ENCODE results near the gene ABCC4. TPM values are rescaled to one million over a fixed set of nuclear protein-coding genes. Genes with fewer than 3 reads are reported as not detected.

The ABCC4 gene
- total and polyA plus RNA-seq, 2 of the 13 experiments (the other 11 are each of a cell fraction or from before 2014, with no cell fraction given) = 4.2 to 11.3 TPM

GRCh38 chr13:95032121-95032520, 269.1 kb downstream of the ABCC4 start:
- no peak overlapping the region for H2AFZ ChIP-seq (ENCODE audit: low read length)
- in situ Hi-C loops (cut with HindIII; ENCODE audit: extremely low pct_ligation_motif_present, low pct_unique_long_range_greater_than_20kb) = no loop called here
- no peak overlapping the region for H3K4me3 ChIP-seq (replicated peaks in 1 of 3; ENCODE audit: insufficient read depth in 1 of 3, low read depth in 2 of 3, low read length in 3 of 3)
- ATAC-seq (no peak), DNase-seq (ENCODE audit: low spot score) (no peak), FAIRE-seq (no peak)
- H4K20me1 ChIP-seq (ENCODE audit: insufficient read depth, low read length) = no peaks in the 10 kb centered on the region
- H3K27me3 ChIP-seq (ENCODE audit: control insufficient read depth in 1 of 2, insufficient read depth in 2 of 2, low read length in 2 of 2) = no peaks in the 10 kb centered on the region
- no TSS peak for BruUV-seq (replicated peaks)
- no peak overlapping the region for H3K9ac ChIP-seq (ENCODE audit: insufficient read depth, low read depth, low read length)
- H3K79me2 ChIP-seq (ENCODE audit: insufficient read depth, low read length) = no peaks in the 10 kb centered on the region
- ChIA-PET POLR2A (no interaction called here), CTCF (ENCODE audit: low intra/inter-chr PET ratio, low total read pairs) (no interaction called here)
- H3K9me3 ChIP-seq (ENCODE audit: low read length) = no peaks in the 10 kb centered on the region
- intact Hi-C loops (cut with micrococcal nuclease; ENCODE audit: unreplicated experiment) = no loop called here
- H3K27ac ChIP-seq (ENCODE audit: extremely low read length, insufficient read depth, low read length) = no peak overlapping the region
- WGBS (ENCODE audit: low lambda C conversion rate) = 92% methylated on average over 4 of the region's 4 CpGs
- no peak overlapping the region for H3K4me2 ChIP-seq (ENCODE audit: low read depth, low read length)
- TF ChIP-seq ZBTB42 (CRISPR knock-in tag; IDR thresholded peaks at IDR 0.05) = no peak
- no peak for TF ChIP-seq RNF2 (conservative IDR thresholded peaks at IDR 0.05; ENCODE audit: low read depth)
- no peak for TF ChIP-seq ZNF354B (CRISPR knock-in tag; IDR thresholded peaks at IDR 0.05)
- no peak for TF ChIP-seq ZNF672 (CRISPR knock-in tag; IDR thresholded peaks at IDR 0.05)
- no peak for TF ChIP-seq ZNF883 (CRISPR knock-in tag; IDR thresholded peaks at IDR 0.05; ENCODE audit: not compliant biosample characterization)
- no peaks in the 10 kb centered on the region for H3K36me3 ChIP-seq (replicated peaks in 1 of 2; ENCODE audit: control insufficient read depth in 1 of 2, insufficient read depth in 2 of 2, low read length in 2 of 2)
- no peaks in the 10 kb centered on the region for H3K4me1 ChIP-seq (ENCODE audit: insufficient read depth, low read length)

GRCh38 chr13:95030821-95031343, 270.4 kb downstream of the ABCC4 start:
- no peaks in the 10 kb centered on the region for H3K79me2 ChIP-seq (ENCODE audit: insufficient read depth, low read length)
- no TSS peak for BruUV-seq (replicated peaks)
- no peak for FAIRE-seq
- POLR2A ChIA-PET = no interaction called here
- no peak for DNase-seq (ENCODE audit: low spot score)
- no peaks in the 10 kb centered on the region for H3K9me3 ChIP-seq (ENCODE audit: low read length)
- no peak overlapping the region for H3K9ac ChIP-seq (ENCODE audit: insufficient read depth, low read depth, low read length)
- CTCF ChIA-PET (ENCODE audit: low intra/inter-chr PET ratio, low total read pairs) = no interaction called here
- in situ Hi-C loops (cut with HindIII; ENCODE audit: extremely low pct_ligation_motif_present, low pct_unique_long_range_greater_than_20kb) (no loop called here), intact Hi-C loops (cut with micrococcal nuclease; ENCODE audit: unreplicated experiment) (no loop called here)
- H3K4me2 ChIP-seq (ENCODE audit: low read depth, low read length) = no peak overlapping the region
- no peak overlapping the region for H3K4me3 ChIP-seq (replicated peaks in 1 of 3; ENCODE audit: insufficient read depth in 1 of 3, low read depth in 2 of 3, low read length in 3 of 3)
- no peak overlapping the region for H2AFZ ChIP-seq (ENCODE audit: low read length)
- no peaks in the 10 kb centered on the region for H3K36me3 ChIP-seq (replicated peaks in 1 of 2; ENCODE audit: control insufficient read depth in 1 of 2, insufficient read depth in 2 of 2, low read length in 2 of 2)
- no peak for ATAC-seq
- no peaks in the 10 kb centered on the region for H3K4me1 ChIP-seq (ENCODE audit: insufficient read depth, low read length)
- H3K27me3 ChIP-seq (ENCODE audit: control insufficient read depth in 1 of 2, insufficient read depth in 2 of 2, low read length in 2 of 2) = no peaks in the 10 kb centered on the region
- H4K20me1 ChIP-seq (ENCODE audit: insufficient read depth, low read length) = no peaks in the 10 kb centered on the region
- 84% methylated on average over 4 of the region's 4 CpGs for WGBS (ENCODE audit: low lambda C conversion rate)
- H3K27ac ChIP-seq (ENCODE audit: extremely low read length, insufficient read depth, low read length) = no peak overlapping the region
- TF ChIP-seq SRY (CRISPR knock-in tag; IDR thresholded peaks at IDR 0.05) = no peak
- no peak for TF ChIP-seq RXRB (CRISPR knock-in tag; IDR thresholded peaks at IDR 0.05; ENCODE audit: borderline replicate concordance)
- TF ChIP-seq ZGPAT (CRISPR knock-in tag; IDR thresholded peaks at IDR 0.05) = no peak
- TF ChIP-seq POLR2AphosphoS5 (IDR thresholded peaks at IDR 0.05; ENCODE audit: low read depth, low read length) = no peak
- no peak for TF ChIP-seq GATA4 (IDR thresholded peaks at IDR 0.05; ENCODE audit: borderline replicate concordance, low read depth)
- TF ChIP-seq ZFP91 (CRISPR knock-in tag; IDR thresholded peaks at IDR 0.05; ENCODE audit: borderline replicate concordance) = no peak
- no peak for TF ChIP-seq SIN3B (IDR thresholded peaks at IDR 0.05; ENCODE audit: low read length)

All from HepG2 (cell line).